SK-MEL-5 (cell line): ENCODE results near the gene GUK1. TPM values are rescaled to one million over a fixed set of nuclear protein-coding genes. Genes with fewer than 3 reads are reported as not detected.
A peak's percentile ranks its signal among the peaks of the same experiment; 100 is the strongest.

Experiments used
- DNase-seq: peaks from one replicate; pipeline ENCODE4 v3.0.0-alpha.2; 2016; ENCODE audit warnings: low read depth, low spot score
- in situ Hi-C: cut with HindIII; loops from 2 replicates; pipeline ENCODE4 v1.10.0; 2016; ENCODE audit warnings: low sequenced_read_pairs, high pct_unique_total_duplicates, low pct_unique_long_range_greater_than_20kb
- polyA plus RNA-seq, 2 experiments: library from polyadenylated mRNA; depleted of rRNA; stranded (reverse); fragments of >200 nt; gene quantifications; 2 replicates each; pipeline ENCODE4 v1.2.3, GENCODE V29; 2015
- total RNA-seq: library from RNA; depleted of rRNA; stranded (reverse); fragments of >200 nt; shearing (Covaris generic); gene quantifications from 2 replicates; pipeline ENCODE4 v1.2.3, GENCODE V29; 2014; rRNA removed

The GUK1 gene, protein sequence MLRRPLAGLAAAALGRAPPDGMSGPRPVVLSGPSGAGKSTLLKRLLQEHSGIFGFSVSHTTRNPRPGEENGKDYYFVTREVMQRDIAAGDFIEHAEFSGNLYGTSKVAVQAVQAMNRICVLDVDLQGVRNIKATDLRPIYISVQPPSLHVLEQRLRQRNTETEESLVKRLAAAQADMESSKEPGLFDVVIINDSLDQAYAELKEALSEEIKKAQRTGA
- total RNA-seq, result 198 and 236 TPM in 2 replicates
- 202 and 226 TPM in 2 replicates for polyA plus RNA-seq (2015; cell fraction: cytosol; rRNA removed)
- 206 and 274 TPM in 2 replicates for polyA plus RNA-seq (2015; cell fraction: nucleus; rRNA removed)

DNA sequence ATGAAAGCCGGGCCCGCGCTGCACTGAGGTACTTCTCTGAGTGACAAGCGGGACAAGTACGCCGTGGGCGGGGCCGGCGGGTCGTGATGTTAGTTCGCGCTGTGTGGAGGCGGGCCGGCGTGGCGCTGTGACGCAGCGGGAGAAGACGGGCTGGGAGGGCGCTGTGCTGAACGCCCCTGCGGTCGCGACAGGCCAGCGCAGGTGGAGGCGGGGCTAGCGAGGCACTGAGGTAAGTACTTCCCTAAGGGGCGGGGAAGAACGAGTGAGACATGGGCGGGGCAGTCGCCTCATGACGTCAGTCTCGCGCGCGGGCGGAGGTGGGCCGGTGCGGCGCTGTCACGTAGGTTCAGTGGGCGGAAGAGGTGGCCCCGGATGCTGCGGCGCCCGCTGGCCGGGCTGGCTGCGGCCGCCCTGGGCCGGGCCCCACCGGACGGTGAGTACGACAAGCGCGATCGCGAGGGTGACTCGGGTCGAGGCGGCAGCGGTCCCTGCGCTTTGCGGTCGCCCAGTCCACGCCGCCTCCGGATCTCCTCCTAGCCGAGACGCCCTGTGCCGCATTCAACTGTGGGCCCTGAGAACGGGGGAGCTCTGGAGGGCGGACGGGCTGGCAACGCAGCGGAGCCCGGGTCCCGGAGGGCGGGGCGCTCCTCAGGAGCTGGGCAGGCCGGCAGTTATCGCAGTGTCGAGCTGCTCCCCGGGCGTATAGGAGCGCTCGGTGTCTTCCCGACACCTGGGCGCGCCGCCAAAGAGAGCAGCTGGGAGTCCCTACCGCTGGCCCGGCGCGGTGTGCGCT is at the start of gene GUK1:
TSS of gene GUK1 (plus strand) at position 349 of the 793 bp plus-strand sequence. CDS start at position 373, 24 bp downstream.
- DNase-seq, result peak; percentile 99
- in situ Hi-C loops, result no loop called here

DNA sequence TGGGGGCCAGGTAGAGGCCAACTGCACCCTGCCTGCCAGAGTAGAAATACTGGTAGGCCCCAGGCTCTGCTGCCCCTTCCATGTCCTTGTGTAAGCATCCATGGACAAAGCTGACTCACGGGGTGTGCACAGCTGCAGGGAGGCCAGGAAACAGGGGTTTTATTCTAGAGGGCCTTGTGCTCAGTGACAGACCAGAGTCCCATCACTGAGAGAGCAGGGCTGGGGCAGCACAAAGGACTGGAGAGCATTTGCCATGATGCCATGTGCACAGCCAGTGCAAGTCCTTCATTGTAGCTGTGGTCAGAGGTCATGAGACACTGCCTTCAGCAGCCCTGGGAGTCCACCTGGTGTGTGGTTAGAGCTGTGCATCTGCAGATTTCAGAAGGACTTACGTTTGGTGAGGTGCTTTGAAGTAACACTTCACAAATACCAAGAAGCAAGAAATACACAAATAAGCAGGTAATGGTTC is 49.4 kb upstream of the GUK1 start:
- in situ Hi-C loops, result no loop called here
- DNase-seq, result no peak

DNA sequence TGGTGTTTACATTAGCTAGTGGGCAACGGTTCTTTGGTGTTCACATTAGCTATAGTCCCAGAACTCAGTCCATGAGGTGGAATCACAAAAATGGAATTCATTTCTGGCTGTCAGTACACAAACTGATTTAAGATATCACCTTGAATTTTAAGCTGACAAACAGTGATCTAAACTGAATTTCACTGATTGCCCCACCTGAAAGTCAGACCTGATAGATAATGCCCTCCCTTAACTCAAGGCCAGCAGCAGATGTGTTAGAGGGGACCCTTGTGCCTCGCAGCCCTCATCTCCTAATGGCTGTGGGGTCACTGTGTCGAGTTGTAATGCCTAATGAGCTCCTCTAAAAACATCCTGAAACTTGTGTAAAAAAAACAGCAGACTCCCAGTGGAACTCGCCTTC is 49.0 kb upstream of the GUK1 start:
- in situ Hi-C loops, result no loop called here
- no peak for DNase-seq

DNA sequence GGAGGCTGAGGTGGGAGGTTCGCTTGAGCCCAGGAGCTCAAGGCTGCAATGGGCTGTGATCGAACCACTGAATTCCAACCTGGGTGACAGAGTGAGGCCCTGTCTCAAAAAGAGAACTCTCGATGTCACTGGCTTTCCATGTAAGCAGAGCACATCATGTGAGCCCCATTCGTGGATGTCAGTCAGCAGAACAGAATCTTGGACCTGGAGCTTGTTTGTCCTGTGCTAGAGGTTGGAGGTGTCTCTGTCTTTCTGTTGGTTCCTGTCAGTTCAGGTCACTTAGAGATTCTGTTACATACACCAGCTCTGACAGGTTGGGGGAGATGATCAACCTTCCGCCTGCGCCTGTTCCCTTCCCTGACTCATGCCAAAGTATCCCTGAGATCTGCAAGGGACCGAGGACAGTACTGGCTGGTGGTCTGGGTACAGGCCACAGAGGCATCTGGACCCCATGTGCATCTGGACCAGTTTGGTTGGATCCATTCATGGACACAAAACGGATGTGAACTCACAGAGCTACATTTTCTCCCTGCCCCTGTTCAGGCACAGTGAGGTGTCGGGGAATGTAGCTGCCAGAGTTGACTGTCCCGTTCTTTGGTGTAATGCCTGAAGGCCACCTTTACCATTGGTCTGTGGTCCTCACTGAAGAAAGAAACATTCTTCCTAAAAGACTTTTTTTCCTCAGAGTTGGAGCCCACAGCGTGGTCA is 47.6 kb upstream of the GUK1 start:
- in situ Hi-C loops, result no loop called here
- DNase-seq, result no peak

DNA sequence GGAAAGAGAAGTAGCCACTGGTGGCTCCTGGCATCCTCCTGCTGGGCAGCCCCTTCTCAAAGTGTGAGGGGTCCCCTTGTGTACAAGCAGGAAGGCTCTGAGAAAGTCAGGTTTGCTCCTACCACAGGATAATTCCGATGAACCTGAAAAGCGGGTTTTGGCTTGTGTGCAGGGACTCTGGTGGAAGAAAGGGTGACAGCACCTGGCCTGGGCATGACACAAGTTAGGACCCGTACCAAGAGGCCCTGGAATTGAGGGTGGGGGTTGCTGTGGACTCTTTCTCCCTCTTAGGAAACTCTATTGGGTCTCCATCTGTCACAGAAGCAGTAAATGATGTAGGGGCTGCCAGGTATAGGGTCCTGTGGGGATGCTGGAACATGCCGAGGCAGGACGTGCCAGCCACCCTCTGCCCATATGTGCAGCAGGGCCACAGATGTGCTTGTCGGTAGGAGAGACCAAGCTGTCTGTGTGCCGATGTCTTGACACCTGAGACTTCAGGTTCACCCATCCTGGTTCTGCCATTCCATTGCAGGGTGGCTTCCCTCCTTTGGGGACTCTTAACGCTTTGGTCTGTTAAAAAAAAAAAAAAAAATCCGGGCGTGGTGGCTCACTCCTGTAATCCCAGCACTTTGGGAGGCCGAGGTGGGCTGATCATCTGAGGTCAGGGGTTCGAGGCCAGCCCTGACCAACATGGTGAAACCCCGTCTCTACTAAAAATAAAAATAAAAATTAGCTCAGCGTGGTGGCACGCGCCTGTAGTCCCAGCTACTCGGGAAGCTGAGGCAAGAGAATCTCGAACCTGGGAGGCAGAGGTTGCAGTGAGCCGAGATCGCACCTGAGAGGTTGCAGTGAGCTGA is 46.8 kb upstream of the GUK1 start:
- in situ Hi-C loops, result no loop called here
- DNase-seq, result no peak

DNA sequence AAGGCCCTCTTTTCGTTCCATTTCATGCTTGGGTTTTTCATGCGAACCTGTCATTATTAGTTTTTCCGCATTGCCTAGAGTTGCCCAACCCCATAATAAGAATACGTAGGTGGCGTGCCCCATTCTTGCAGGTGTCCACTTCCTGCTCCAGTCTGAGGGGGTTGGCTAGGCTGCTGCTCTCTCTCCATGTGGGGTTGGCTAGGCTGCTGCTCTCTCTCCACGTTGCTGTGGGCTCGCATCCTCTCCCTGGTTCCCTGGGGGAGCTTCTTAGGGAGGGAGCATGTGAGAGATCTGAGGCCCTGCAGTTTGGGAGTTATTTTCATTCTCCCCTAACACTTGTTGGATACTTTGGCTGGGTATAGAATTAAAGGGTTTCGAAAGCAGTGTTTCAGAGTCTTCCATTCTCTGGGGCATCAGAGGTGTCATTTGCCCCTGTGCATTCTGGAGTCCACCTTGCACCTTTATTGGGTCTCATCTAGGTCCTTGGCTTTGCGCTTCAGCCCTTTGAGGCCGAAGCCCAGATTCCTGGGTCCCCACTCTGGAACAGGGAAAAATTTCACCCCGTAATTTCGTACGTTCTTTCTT is 45.6 kb upstream of the GUK1 start:
- no peak for DNase-seq
- in situ Hi-C loops, result no loop called here

DNA sequence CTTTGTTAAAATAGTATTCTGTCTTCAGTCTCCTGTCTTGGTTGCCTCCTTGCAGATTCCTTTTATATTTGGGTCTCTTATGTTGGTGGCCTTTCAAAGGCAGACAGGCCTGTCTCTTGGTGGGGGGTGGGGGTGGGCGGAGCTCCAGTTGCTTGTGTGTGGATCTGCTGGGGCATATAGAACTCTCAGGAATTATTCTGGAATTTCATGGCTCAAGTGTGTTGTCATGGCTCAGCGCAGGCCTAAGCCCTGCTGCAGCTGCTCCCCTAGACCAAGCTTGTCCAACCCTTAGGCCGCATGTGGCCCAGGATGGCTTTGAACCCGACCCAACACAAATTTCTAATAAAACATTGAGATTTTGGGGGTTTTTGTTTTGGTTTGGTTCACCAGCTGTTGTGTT is 44.9 kb upstream of the GUK1 start:
- in situ Hi-C loops, result no loop called here
- no peak for DNase-seq

DNA sequence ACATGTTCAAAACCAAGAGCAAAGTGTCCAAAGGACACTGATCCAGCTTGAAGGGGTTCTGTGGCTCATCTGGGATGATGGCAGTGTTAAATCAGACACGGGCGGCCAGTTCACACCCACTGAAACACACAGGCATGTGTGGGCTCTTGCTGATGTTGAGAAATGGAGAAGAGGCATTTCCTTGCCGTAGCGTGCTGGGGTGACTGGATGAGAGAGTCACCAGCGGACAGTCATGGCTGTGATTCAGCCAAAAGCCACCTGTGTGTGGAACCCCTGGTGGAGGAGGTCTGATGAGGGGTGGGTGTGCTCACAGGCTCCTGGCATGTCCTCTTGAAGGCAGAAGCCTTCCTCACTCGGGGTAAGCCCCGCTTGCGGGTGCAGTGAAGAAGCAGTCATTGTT is 44.1 kb upstream of the GUK1 start:
- no peak for DNase-seq
- in situ Hi-C loops, result no loop called here

DNA sequence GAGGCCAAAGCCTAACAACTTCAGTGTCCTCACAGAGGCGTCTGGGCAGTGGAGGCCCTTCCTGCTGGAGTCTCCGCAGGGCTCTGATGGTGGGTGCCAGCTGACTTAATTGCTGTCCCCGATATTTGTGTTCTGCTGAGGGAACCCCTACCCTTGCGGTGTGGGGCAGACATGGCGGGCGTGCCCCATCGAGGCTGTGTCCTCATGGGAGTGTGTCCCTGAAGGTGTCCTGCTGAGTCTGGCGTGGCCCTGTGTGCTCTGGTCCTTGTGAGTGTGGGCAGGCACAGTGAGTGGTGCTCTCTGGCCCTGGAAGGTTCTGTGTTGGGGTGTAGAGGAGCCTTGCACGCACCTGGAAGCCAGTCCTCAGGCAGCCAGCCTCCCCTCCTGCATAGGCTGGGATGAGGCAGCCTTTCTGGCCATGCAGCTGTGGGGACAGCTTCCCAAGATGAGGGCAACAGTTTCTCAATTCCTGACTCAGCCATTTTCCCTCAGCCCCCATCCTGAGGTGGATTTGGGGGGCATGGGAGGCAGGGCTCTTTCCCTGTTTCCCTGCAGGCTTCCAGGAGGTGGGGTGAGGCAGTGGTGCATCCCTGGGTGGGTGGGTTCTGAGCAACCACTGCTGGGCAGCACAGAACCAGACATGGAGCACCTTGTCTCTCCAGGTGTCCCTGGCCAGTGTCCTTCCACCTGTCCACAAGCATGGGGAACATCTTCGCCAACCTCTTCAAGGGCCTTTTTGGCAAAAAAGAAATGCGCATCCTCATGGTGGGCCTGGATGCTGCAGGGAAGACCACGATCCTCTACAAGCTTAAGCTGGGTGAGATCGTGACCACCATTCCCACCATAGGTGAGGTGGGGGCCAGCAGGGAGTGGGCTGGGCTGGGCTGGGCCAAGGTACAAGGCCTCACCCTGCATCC is 43.4 kb upstream of the GUK1 start:
- DNase-seq, result no peak
- in situ Hi-C loops, result no loop called here

DNA sequence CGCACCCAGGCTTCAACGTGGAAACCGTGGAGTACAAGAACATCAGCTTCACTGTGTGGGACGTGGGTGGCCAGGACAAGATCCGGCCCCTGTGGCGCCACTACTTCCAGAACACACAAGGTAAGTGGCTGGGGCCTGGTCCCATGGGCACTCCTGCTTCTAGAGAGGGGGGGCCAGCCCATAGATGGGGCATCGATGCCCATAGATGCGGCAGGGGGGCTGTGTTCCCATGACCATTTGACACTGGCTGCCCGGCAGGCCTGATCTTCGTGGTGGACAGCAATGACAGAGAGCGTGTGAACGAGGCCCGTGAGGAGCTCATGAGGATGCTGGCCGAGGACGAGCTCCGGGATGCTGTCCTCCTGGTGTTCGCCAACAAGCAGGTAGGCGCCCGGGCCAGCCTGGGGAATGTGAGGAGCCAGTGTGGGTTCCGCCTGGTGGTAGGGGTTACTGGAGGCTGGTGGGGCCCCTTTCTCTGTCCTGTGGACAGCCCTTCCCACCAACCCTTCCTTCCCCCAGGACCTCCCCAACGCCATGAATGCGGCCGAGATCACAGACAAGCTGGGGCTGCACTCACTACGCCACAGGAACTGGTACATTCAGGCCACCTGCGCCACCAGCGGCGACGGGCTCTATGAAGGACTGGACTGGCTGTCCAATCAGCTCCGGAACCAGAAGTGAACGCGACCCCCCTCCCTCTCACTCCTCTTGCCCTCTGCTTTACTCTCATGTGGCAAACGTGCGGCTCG is 42.6 kb upstream of the GUK1 start:
- no peak for DNase-seq
- in situ Hi-C loops, result no loop called here

DNA sequence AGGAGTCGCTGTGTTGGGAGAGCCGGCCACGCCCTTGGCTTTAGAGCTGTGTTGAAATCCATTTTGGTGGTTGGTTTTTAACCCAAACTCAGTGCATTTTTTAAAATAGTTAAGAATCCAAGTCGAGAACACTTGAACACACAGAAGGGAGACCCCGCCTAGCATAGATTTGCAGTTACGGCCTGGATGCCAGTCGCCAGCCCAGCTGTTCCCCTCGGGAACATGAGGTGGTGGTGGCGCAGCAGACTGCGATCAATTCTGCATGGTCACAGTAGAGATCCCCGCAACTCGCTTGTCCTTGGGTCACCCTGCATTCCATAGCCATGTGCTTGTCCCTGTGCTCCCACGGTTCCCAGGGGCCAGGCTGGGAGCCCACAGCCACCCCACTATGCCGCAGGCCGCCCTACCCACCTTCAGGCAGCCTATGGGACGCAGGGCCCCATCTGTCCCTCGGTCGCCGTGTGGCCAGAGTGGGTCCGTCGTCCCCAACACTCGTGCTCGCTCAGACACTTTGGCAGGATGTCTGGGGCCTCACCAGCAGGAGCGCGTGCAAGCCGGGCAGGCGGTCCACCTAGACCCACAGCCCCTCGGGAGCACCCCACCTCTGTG is 41.7 kb upstream of the GUK1 start:
- in situ Hi-C loops, result no loop called here
- no peak for DNase-seq

DNA sequence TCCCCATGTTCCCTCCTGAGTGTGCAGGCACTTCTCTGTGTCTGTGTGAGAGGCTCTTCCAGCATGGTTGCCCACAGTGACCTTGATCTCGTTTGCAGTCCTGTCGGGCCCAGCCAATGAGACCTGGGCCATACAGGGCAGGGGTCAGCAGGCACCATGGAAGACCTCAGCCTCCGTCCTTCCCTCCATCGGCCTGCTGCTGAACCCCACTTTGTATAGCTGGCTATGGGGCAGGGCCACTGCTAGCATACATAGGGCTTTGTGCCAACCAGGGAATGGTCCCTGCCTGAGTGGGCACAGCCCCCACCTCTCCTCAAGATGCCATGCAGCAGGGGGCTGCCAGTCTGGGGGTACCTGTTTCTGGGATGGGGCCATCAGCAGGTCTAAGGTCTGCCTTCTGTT is 40.7 kb upstream of the GUK1 start:
- in situ Hi-C loops, result no loop called here
- DNase-seq, result no peak

DNA sequence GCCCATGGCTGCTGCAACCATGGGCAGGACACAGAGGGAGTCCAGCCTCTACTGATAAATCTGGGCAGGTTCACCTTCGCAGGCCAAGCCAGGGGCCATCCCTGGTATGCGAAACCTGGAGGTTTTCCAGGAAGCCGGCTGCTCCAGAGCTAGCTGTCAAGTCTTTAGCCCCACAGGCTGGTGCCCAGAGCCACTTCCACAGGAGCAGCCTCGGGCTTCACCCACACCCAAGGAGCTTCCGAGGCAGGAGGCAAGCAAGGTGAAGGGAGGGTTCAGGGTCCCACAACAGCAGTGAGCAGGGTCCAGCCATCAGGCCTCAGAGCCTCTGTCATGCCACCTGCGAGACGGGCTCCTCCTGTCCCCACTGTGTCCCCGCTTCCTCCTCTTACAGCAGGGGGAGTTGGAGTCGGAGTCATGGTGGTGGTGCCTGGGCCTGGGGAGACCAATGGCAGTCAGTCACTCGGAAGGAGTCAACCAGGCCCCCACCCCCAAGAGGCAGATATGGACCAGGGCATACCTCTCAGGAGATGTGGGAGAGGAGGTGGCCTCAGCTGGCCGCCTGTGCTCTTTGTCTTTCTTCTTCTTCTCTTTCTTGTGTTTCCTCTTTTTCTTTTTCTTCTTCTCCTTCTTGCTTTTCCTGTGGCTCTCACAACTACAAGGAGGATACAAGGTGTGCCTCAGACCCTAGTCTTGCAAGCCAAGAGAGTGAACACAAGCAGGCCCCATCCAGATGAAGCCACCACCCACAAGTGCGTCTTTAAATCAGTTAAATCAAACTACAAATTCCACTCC is 39.1 kb upstream of the GUK1 start:
- DNase-seq, result no peak
- in situ Hi-C loops, result no loop called here

DNA sequence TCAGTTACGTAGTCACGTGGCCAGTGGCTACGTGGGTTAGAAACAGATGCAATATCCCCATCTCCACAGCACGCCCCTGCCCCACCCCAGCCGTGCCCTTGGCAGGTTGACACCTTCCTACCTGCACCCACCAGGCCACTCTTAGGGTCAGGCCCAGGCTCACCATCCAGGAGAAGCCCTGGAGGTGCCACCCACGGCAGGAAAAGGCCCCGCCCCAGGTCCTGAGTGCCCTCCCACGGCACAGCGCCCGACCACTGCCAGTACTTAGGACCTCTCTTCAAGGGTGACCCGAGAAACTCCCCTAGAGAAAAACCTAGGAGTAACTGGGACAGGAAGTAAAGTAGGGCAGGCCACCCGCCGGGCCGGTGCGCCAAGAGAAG is 38.5 kb upstream of the GUK1 start:
- DNase-seq, result no peak
- in situ Hi-C loops, result no loop called here
